Hippocampal formation (tissue), 2 donors: Measurements from ENCODE around the gene ZEB2.

Experiments
- DNase-seq, 2 donors: peaks; one replicate each; lab custom pipeline; 2025; lab: John Stamatoyannopoulos, UW

Gene ZEB2

DNA sequence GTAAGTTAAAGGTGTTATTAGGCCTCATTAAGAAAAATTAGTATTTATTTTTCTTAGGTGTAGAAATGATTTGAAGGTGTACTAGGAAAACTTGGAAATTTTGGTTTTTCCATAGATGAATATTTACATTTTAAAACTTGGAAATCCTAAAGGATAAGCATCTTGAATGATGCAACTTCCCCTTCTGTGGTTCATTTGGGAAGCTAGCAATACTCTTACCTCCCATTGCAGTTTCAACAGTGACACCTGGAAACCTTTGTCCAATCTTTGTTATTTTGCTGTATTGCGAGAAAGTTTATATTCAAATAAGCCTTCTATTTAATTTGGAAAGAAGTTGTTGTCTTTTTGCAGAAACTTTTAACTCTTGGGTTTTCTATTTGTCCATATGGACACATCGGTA is 68.5 kb downstream of the ZEB2 start:
- DNase-seq: no peak

DNA sequence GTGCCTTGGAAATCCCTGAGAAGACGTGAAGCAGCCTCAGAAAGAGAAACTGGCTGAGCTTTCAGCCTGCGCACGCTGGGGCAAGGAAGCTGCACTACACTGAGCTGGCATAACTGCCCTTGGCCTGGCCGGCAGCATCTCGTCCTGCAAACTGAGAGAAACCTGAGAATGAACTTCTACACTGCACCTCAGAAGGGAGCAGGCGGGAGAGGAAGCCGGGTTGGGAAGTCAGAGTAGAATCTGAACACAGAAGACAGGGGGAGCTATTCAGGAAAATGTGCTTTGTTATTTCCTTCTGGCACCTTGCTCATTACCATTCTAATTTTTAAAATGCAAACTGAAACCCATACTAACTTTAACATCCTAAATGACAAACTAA is 70.9 kb downstream of the ZEB2 start:
- DNase-seq: no peak

DNA sequence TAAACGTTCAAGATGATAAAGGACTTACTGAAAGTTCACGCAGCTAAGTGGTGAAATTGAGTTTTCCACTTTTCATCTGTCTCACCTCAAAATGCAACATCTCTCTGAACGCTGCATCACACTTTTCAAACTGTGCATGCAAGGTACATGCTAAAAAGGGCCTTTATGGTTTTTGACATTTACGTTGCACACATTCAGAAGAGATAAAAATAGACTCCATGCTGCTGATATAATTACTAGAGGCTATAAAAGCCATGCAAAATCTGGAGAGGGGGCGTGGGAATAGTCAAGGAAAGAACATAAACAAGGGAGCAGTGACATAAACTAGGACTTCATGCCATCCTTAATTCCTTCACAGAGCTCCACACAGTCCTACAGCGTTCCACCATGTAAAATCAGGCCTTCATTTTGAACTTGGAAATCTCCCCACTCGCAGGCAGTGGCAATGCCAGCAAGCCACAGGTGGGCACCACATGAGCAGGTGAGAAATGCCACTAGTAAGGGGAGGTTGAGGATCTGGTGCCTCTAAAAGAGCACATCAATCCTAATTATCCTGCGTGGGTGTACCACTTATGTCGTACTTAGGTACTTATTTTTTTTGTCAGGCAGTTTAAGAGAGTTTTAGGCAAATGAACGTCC is 71.4 kb downstream of the ZEB2 start:
- DNase-seq: no peak

DNA sequence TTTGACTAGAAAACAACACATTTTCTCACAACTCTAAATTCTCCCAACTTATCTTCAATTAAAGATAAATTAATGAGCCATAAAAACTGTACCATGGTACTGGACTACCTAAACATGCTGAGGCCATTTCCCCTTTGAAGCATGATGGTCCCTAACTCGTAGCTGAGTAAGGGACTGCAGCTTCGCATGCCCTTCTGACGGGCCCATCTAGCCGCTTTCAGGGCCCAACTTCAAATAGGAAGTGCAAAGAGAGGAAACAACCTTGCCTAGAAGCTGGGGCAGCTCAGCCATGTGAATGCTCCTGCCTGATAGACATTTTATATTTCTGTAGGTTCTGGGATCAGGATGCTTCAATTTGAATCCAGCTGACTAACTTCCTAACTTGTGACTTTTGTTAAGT is 72.4 kb downstream of the ZEB2 start:
- no peak for DNase-seq

DNA sequence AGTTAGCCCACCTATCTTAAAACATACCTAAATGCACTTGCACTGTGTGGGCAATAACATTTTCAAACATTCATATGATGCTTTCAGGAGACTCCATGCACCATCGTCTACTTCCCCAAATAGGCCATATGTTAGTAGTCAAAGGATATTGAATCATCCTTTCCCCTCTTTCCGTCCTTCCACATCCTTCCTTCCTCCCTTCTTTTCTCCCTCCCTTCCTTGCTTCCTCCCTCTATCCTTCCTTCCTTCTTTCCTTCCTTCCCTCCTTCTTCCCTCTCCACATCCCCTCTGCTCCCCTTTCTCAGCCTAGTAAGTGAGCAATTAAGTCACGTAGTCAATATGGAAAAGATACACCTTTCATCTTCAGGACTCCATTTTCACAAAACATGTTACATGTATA is 73.8 kb downstream of the ZEB2 start:
- no peak for DNase-seq

DNA sequence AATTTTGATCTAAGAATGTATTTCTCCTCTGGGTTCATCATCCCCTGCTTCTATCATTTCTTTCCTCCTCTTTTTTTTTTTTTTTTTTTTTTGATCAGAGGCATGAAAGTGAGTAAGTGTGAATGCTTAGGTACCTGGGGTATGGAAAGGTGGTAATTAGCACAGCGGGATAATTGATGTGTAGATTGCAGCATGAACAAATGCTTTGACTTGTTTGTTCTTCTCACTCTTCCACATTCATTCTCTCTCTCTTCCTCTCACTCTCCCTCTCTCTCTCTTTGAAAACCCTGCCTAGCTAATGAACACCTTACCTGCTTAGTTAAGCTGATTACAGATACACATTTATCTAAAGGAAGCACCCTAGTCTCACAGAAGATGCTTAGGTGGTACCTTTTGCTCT is 74.7 kb downstream of the ZEB2 start:
- DNase-seq: no peak

DNA sequence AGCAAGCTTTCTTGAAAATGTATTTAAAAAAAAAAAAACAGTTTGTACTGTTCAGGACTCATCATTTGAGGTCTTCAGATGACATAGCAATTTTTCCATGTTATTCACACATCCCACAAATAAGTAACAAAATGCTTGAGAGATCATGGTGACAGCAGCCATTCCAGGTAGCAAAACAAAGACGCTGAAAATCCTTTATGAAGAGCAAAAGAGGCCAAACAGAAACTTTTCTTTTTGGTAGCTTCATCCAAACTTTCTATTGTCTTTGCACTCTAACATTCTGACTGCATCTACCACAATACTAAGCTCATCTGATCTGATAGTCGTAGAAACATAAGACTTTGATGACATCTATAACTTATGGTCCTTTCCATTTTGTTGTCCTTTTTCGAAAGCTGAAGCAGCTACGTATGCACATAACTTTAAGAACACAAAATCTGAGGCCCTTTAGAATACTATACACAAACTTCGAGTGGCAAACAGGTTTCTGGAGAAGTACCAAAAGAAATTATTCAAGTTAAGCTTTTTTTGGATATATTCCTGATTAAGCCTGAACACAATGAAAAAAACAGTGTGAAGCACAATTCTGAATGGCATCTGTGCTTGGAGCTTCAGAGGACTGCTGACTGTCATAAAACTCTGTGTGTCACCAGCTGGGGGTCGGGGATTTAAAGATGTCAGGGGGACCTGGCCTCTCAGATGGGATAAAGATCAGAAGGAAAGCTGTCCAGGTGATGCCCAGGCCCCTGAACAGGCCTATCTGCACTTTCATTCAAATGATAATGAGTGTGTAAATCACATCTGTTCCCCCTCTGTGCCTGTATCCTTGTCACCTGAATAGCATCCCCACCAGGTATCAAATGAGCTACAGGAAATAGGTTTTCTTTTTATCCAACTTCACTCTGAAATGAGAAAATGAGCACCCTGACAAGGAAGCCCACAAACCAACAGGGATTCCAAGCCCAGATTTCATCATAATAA is 75.8 kb downstream of the ZEB2 start:
- DNase-seq: no peak

DNA sequence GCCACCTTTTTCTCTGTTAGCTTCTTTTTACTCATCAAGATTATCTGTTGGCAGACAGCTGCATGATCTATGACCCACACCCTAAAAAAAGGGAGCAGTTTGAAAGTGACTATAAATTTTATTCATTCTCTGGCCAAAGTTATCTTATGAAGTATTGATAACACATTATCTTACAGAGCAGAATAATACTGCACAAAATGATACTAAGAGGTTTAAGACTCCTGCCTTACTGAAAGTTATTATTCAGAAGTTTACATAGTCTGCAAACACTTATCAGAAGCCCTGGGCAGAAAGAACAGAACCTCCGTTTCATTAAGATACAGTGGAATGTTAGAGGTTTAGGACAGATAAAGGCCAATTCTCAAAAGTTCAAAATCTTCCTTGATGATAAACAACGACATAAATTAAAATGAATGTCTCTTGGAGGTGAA is 78.2 kb downstream of the ZEB2 start:
- no peak for DNase-seq

DNA sequence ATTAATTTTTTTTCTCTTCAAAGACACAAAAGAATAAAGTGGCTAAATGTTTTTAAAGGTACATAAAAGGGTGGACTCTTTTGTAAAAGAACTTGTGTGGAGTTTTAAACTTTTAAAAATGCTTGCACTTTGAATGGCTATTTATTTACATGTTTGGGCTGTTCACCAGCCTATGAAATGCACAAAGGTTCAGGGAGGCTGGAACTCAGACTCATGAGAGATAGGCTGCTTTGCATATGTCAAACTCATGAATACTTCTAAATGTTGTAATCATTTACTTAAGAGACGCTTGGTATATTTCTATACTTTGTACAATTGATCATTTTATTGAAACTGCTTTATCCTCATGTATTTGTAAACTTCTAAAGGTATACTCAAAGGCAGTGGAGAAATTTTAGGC is 79.9 kb downstream of the ZEB2 start:
- no peak for DNase-seq

DNA sequence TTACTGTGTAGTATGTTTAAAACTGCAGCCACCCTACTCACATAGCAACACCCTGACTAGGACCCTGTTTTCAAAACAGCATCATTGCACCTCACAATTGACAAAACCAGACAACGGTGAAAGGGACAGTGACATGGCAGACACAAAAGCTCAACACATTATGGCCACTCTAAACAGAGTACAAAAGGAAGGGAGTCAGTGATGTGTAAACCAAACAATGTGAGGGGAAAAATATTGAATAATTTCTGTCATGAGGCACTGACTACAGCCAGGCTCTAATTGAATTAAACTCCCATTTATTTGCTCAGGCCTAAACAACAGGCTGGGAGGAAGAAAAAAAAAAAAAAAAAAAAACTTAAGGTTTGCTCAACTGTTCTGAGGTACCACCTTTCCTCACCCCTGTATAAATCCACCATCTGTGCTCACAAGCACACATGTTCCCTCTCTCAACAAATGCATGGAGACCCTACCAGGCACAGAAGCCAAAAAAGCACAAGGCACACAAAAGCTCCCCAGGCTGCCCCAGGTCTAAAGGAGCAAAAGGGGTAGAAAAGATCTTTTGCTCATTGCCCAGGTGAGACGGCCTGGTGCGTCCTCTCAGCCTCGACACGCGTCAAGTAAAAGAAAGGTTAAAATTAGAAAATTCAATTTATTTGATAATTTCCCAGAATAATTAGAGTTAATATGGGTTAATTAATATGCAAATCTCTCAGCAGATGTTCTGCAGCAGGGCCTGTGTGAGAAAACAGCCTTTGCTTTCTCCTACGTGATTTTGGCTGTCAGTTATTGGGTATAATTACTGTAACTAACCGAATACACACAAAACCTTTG is 80.9 kb downstream of the ZEB2 start:
- DNase-seq: no peak

DNA sequence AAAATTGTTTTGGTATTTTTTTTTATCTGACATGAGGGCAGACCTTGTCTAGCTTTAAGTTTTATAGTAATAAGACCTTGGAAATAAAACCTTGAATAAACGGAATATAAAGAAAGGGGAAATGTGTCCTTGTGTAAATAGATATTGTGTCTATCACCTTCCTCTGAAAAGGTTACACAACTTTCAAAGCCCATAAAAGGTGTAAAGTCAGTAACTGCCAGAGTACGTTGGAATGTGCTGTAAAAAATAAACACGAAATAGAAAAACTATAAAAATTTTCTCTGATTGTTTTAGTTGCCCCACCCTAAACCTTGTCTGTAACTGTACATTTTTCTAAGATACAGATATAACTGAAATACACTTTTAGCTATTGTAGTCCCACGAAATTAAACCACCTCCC is 82.3 kb downstream of the ZEB2 start:
- DNase-seq: no peak

DNA sequence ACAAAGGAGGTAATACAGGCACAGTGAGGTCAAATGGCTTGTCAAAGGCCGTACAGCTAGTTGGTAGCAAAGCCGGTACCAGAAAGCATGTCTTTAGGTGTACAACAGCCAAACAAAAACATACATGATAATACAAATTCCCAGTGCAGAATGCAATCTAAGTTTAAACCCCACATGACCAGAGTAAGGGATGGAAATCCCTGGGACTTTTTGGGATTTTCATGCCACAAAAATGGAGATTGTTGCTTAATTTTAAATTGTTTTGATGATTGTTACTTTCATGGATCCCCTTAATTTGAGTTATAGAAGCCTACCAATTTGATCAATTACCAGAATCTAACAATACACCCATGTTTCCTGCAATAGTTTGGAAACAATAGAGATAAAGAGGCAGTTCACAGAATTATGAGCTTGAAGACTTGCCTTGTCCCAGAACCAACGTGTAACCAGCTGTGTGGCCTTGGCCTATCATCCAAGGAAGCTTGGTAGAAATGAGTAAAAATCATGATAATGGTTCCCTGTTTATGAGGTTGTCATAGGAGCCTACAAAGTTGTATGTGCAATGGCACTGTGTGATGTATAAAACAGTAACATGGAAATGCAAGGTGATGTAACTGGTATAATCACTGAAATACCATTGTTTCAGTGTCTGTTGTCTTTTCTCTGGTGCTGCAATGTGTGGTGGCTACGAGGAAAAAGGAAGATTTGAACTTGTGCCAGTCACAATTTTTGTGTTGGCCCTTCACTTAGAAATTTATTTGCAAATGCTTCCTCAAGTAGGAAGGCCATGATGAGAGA is 85.3 kb downstream of the ZEB2 start:
- DNase-seq: no peak

DNA sequence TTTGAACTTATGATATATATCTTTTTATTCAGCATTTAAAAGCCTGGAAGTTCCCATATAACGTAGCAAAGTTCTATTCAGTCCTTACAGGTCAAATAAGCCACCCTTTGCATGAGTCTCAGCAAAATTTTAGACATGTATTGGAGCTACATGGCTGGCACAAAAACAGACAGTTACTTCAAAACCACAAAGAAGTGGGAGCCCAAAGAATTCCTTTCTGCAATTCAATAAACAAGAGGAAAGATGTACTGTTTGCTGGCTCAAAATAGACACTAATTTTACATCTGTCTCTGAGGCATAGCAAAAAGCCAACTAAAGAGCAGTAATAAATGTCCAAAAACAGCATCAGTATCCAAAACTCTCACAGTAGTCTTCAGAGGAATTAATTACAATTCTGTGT is 87.0 kb downstream of the ZEB2 start:
- DNase-seq: no peak

DNA sequence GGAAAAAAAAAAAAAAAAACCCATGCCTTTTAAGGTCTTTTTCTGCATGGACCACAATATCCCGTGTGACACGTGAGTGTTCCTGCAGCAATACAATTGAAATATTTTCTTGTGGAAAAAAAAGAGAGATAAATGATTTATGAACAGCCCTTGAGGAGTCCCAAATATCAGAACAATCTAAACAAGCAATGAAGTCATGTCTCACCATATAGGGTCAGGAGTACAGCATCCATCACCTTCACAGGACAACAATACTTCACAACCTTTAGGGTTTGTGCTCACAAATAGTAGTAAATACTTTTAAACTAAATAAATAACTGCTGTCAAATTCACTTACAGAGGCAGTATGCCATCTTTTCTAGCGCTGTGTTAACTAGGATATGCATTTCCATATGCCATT is 87.9 kb downstream of the ZEB2 start:
- DNase-seq: no peak

DNA sequence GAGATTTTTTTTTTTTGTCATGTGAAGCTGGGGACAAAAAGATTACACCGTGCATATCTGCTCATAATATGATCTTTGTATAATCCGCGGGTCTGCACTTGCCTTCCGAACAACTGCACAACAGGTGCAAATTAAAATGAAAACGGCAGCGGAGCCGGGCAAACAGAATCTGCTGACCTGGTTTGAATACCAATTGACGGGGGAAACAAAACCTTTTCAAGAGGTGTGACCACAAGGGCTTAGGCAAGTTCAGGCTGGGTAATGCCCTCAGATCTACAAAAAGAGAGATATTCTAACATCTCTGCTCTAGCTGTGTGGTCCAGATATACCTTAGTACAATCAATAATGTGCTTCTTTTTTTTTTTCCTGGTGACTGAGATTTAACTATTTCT is 88.5 kb downstream of the ZEB2 start:
- no peak for DNase-seq

DNA sequence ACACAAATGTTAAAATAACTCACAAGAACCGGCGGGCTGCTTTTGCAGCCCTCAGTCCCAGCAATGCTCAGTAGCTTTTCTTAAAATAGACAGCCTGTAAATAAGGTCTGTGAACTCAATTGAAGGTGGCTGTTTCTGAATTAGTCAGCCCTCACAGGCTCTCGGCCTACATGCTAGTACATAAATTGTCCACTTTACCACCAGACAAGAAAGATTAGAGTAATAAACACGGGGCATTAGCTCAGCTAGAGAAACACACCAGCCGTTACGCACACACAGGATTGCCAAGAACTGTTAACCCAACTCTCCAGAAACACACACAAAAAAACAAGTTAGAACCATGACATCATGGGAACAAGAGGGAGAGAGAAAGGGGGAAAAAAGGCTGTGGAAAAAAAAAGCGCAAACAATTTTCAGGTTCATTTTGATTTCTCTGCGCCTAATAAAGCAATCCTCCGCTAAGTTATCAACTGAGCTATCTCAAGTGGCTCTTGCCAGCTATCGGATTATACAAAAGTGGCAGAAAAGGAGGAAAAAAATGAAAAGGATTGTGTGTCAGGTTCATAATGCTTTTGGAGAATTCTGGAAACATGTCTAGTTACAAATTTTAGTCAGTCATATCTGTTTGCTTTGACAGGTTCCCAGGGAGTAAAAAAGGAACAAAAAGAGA is 89.1 kb downstream of the ZEB2 start:
- DNase-seq: no peak

DNA sequence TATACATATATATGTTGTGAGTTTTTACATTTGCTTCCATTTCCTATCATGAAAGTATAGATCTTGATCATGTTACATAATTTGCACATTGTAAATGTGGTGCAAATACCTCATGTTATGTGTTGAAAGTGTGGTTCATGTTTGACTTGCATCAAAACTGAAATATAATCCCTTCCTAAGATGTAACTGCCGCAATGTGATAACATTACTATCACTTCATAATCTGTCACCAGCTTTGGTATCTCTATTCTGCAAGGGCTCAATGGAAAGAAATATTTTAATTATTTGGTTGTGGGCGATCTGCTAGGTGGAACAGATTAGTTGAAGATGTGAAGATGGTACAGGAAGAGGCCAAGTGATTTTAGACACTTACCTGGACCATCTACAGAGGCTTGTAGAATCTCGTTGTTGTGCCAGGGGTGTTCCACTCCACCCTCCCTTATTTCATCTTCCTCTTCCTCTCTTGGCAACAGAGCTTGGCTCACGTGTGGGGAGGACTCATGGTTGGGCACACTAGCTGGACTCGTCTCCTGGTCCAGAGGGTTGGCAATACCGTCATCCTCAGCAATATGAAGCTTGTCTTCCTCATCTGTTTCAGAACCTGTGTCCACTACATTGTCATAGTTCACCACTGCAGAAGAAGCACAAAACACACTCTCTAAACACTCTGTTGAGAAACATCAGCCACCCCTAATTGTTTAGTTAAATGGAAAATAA is 90.4 kb downstream of the ZEB2 start:
- DNase-seq: no peak

DNA sequence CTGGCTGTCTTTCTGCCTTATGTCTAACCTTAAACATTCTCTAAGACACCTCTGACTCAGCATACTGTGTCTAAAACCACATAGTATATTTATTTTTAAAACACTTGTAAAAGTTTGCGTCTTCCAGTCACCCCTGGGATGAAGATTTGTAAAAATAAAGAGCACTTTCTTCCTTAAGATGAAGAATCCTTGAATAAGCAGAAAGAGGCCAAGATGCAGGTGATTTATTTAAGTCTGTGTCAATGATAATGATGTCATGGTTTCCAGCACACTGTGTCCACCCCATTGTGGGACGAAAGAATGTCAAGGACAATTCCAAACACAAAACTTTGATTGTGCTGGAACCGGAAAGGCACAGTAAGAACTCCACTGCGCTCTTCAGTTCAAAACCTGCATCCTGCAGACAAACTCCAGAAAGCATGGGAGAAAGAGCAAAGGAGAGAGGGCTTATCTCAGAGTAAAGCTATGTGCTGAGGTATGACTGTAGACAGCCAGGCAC is 92.9 kb downstream of the ZEB2 start:
- DNase-seq: no peak

DNA sequence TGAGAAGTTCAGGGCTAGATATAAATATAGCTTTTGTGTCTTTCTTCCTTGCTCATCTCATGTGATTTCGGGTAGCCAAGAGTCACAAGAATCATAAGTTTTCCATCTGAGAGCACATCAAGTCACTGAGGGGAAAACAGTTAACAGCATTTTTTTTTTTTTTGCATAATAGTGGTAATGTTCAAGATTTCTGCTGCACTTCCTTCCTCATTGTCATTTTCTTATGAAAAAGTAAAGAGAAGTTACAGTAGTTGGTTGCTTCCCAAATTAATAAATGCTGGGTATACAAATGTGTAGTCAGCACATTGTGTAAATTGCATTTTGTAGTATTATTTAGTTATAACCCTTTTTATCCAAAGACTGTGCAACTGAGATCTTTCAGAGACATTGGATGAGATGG is 93.6 kb downstream of the ZEB2 start:
- no peak for DNase-seq

DNA sequence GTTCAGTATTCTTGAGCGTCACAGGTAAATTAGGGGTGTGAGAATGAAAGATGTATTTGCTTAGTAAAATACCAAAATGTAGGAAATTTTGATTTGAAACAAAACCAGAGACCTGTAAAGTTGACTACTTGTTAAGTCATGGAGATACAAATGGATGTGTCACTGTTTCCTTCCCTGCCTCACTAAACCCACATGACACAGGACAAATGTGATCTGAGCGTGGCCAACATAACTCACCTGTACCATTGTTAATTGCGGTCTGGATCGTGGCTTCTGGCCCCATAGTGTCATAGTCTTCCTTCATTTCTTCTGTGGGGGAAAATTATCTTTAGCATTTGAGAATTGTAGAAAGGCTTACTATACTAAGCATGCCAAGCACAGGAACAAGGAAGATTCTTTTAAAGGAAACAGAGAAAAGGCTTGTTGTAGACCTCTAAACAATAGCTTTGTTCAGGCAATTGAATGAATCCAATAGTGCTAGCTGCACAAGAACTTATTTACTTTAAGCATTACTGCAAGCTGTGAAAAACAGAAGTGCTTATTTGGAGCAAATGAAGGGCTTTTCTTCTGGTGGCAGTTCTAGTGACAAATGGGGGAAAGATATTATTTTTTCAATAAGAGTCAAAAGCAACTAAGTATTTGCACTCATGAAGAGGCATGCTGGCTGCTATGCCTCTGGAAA is 95.2 kb downstream of the ZEB2 start:
- peak in 1 of 2 donors; percentile 91 for DNase-seq
